GM23338 (cell line): ENCODE measurements around the gene CCDC32. TPM values are rescaled to one million over a fixed set of nuclear protein-coding genes. Genes with fewer than 3 reads are reported as not detected.

Experiments
- ATAC-seq: fragments of 200-7000 bp; cut with Tn5 transposase; 3 replicates; pipeline ENCODE4 v1.9.1; 2020
- DNase-seq: peaks from one replicate; pipeline ENCODE4 v3.0.0-alpha.2; 2015; ENCODE audit warnings: low spot score
- H2AFZ ChIP-seq: fragments of 200-600 bp; sonication (generic); 2 replicates; pipeline ENCODE4 v1.8.0; 2016; ENCODE audit warnings: antibody characterized with exemption, mild to moderate bottlenecking, moderate library complexity
- H3F3A ChIP-seq: fragments of 200-600 bp; sonication (generic); replicated peaks from 2 replicates; pipeline ENCODE4 v1.8.0; 2017; ENCODE audit warnings: antibody characterized with exemption, mixed run types, low read depth
- H3K27ac ChIP-seq: fragments of 200-600 bp; sonication (generic); 2 replicates; pipeline ENCODE4 v1.6.1; 2016; ENCODE audit warnings: low read depth
- H3K27me3 ChIP-seq: fragments of 200-600 bp; sonication (generic); 2 replicates; pipeline ENCODE4 v1.8.0; 2016; ENCODE audit warnings: mild to moderate bottlenecking, mixed run types, moderate library complexity; ENCODE audit not compliant: insufficient read depth
- H3K36me3 ChIP-seq: fragments of 200-600 bp; sonication (generic); 2 replicates; pipeline ENCODE4 v1.8.0; 2016; ENCODE audit warnings: mild to moderate bottlenecking; ENCODE audit not compliant: insufficient read depth
- H3K4me1 ChIP-seq: fragments of 200-600 bp; sonication (generic); 2 replicates; pipeline ENCODE4 v1.8.0; 2016; ENCODE audit warnings: mild to moderate bottlenecking, moderate library complexity; ENCODE audit not compliant: insufficient read depth
- H3K4me2 ChIP-seq: fragments of 200-600 bp; sonication (generic); 2 replicates; pipeline ENCODE4 v1.7.1; 2017; ENCODE audit warnings: mixed run types
- H3K4me3 ChIP-seq: fragments of 200-600 bp; sonication (generic); 2 replicates; pipeline ENCODE4 v1.6.1; 2016; ENCODE audit warnings: mixed run types
- H3K79me2 ChIP-seq: fragments of 200-600 bp; sonication (generic); replicated peaks from 2 replicates; pipeline ENCODE4 v1.8.0; 2017; ENCODE audit warnings: mild to moderate bottlenecking; ENCODE audit not compliant: insufficient read depth
- H3K9me2 ChIP-seq: fragments of 200-600 bp; sonication (generic); 2 replicates; pipeline ENCODE4 v1.8.0; 2017; ENCODE audit not compliant: insufficient read depth
- H4K20me1 ChIP-seq: fragments of 200-600 bp; sonication (generic); replicated peaks from 2 replicates; pipeline ENCODE4 v1.8.0; 2017; ENCODE audit warnings: mild to moderate bottlenecking; ENCODE audit not compliant: insufficient read depth
- H3K27ac Mint-ChIP-seq: 2 replicates; pipeline ENCODE4 v1.8.0; 2020; ENCODE audit warnings: inconsistent platforms, mild to moderate bottlenecking, moderate library complexity, mixed read lengths
- H3K27me3 Mint-ChIP-seq: 3 replicates; pipeline ENCODE4 v1.8.0; 2022; ENCODE audit warnings: low read depth, mild to moderate bottlenecking, moderate library complexity, mixed read lengths, inconsistent platforms; ENCODE audit not compliant: insufficient read depth, poor library complexity
- H3K36me3 Mint-ChIP-seq: 3 replicates; pipeline ENCODE4 v1.8.0; 2021; ENCODE audit warnings: low read depth, mild to moderate bottlenecking, inconsistent platforms, moderate library complexity, mixed read lengths
- H3K4me1 Mint-ChIP-seq: 3 replicates; pipeline ENCODE4 v1.8.0; 2020; ENCODE audit warnings: mild to moderate bottlenecking, inconsistent platforms, mixed read lengths
- H3K4me3 Mint-ChIP-seq: 3 replicates; pipeline ENCODE4 v1.8.0; 2021; ENCODE audit warnings: moderate library complexity, mild to moderate bottlenecking, inconsistent platforms, mixed read lengths
- H3K9me3 Mint-ChIP-seq: 3 replicates; pipeline ENCODE4 v1.8.0; 2020; ENCODE audit warnings: moderate library complexity, mild to moderate bottlenecking, inconsistent platforms, mixed read lengths
- ETS1 ChIP-seq: IDR thresholded peaks from 2 replicates; pipeline ENCODE4 v1.6.1; 2016; ENCODE audit warnings: antibody characterized with exemption
- EZH2phosphoT487 ChIP-seq: fragments of 200-600 bp; sonication (generic); IDR thresholded peaks from one replicate; pipeline ENCODE4 v1.8.1; 2018; ENCODE audit warnings: antibody characterized with exemption; ENCODE audit not compliant: unreplicated experiment
- NANOG ChIP-seq: IDR thresholded peaks from 2 replicates; pipeline ENCODE4 v1.6.1; 2016; ENCODE audit warnings: antibody characterized with exemption, borderline replicate concordance
- POLR2AphosphoS5 ChIP-seq: IDR thresholded peaks from 2 replicates; pipeline ENCODE4 v1.6.1; 2016; ENCODE audit warnings: antibody characterized with exemption, low read depth
- ZNF462 ChIP-seq: fragments of 250-450 bp; sonication (Bioruptor Pico); IDR thresholded peaks from 2 replicates; pipeline ENCODE4 v1.5.0; 2020; ENCODE audit warnings: mild to moderate bottlenecking, moderate library complexity
- polyA plus RNA-seq: library from polyadenylated mRNA; unstranded; fragments of >200 nt; fragmentation: Nextera tagmentation; extraction: Ambion mirVana; gene quantifications from 2 replicates; pipeline ENCODE4 v1.2.1, GENCODE V29; 2016
- total RNA-seq: library from RNA; depleted of rRNA; stranded (reverse); fragments of >200 nt; shearing (Covaris generic); gene quantifications from 2 replicates; pipeline ENCODE4 v1.2.3, GENCODE V29; 2014
- TF ChIP-seq, protein P1 (sequence below), 2 experiments: fragments of 200-600 bp in 1 of 2; sonication (generic) in 1 of 2; conservative IDR thresholded peaks; 2 replicates each; pipeline versions ENCODE4 v1.5.1 to v1.6.1; 2016 to 2017; ENCODE audit warnings: antibody characterized with exemption in 2 of 2, low read depth in 2 of 2, mild to moderate bottlenecking in 2 of 2, moderate library complexity in 1 of 2

CCDC32 gene
- total and polyA plus RNA-seq, 2 experiments from 2014 or later = 13.8 to 15.4 TPM

DNA sequence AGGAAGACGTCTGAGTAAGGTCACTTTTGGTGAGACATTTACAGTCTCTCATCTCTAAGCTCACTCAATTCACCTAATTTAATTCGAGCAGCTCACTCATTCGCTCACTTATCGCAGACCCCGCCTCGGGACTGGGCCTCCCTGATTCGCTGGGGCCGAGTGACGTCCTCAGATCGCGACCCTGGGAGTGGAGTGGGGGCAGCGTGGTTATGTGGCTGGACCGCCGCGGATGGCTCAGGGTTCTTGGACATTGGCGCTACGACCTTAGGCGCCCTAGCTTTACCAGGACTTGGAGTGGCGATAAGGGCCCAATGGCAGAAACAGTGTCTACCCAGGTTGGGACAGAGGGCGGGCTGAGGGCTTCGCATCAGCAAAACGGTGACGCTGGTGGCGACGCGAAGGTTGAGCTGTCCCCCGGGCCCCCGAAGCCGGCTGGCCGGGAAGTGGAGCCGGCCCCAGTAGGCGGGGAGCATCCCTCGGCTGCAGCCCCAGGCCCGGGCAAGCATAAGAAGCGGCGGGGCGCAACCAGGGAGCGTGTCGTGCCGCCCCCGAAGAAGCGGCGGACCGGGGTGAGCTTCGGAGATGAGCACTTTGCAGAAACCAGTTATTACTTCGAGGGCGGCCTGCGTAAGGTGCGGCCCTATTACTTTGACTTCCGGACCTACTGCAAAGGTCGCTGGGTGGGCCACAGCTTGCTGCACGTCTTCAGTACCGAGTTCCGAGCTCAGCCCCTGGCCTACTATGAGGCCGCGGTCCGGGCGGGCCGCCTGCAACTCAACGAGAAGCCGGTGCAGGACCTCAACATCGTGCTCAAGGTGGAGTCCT is 4.5 kb upstream of the CCDC32 start, which contains the start of gene RPUSD2 (continued):
- no peak for TF ChIP-seq ZNF462 (CRISPR knock-in tag)
- TF ChIP-seq POLR2AphosphoS5 = peak; percentile 97
- no peak; the same call in 1 of the 2 replicates for TF ChIP-seq ETS1

DNA sequence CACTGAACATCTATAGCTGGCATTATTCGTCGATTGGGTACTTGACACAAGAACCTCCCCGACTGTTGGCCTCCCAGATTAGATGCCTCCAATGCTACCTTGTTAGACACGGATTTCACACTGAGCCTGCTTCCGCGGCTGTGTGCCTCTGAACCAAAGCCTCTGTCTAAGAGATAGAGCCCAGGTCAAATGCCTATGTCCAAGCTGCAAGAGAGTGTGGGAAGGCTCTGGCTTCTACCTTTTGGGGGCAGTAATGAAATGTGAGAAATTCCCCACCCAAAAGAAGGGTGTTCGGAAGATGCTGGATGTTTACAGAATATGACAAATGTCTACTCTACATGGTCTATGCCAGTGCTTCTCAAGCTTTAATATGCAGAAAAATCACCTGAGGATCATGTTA is 2.3 kb upstream of the CCDC32 start:
- H3K27me3 ChIP-seq = no peaks in the 10 kb centered on the region
- peaks cover 24% of the 10 kb centered on the region for H3K79me2 ChIP-seq
- TF ChIP-seq EZH2phosphoT487 (no peak), NANOG (no peak)
- TF ChIP-seq, protein P1, sequence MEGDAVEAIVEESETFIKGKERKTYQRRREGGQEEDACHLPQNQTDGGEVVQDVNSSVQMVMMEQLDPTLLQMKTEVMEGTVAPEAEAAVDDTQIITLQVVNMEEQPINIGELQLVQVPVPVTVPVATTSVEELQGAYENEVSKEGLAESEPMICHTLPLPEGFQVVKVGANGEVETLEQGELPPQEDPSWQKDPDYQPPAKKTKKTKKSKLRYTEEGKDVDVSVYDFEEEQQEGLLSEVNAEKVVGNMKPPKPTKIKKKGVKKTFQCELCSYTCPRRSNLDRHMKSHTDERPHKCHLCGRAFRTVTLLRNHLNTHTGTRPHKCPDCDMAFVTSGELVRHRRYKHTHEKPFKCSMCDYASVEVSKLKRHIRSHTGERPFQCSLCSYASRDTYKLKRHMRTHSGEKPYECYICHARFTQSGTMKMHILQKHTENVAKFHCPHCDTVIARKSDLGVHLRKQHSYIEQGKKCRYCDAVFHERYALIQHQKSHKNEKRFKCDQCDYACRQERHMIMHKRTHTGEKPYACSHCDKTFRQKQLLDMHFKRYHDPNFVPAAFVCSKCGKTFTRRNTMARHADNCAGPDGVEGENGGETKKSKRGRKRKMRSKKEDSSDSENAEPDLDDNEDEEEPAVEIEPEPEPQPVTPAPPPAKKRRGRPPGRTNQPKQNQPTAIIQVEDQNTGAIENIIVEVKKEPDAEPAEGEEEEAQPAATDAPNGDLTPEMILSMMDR (conservative IDR thresholded peaks at IDR 0.05; ENCODE audit: low read depth in 2 of 2) = peak; percentile 59 to 69
- no peak overlapping the region for H3K27ac Mint-ChIP-seq
- no peak overlapping the region for H3K4me3 Mint-ChIP-seq
- H3K9me3 Mint-ChIP-seq = no peaks in the 10 kb centered on the region
- ATAC-seq (peak; percentile 14), DNase-seq (peak; percentile 68)
- H3K36me3 ChIP-seq = no peaks in the 10 kb centered on the region
- H3K4me1 Mint-ChIP-seq = peaks cover 27% of the 10 kb centered on the region
- no peaks in the 10 kb centered on the region for H3F3A ChIP-seq
- H3K4me2 ChIP-seq = no peak overlapping the region
- no peak overlapping the region for H3K27ac ChIP-seq
- no peak overlapping the region for H3K4me3 ChIP-seq
- H4K20me1 ChIP-seq = peaks cover 12% of the 10 kb centered on the region
- peak overlapping the region; percentile 89; the same call in 1 of the 2 replicates for H2AFZ ChIP-seq
- peaks cover 18% of the 10 kb centered on the region for H3K4me1 ChIP-seq
- peaks cover 14% of the 10 kb centered on the region for H3K27me3 Mint-ChIP-seq
- peaks cover 9% of the 10 kb centered on the region for H3K36me3 Mint-ChIP-seq
- no peaks in the 10 kb centered on the region for H3K9me2 ChIP-seq
